Measurements from ENCODE around the gene ORAI2.
"Not testable (repeated sequence)": the region's sequence is repeated elsewhere in the genome, so short reads cannot be mapped to it uniquely, and the experiment has no call there.

The ORAI2 gene

GRCh38 chr7:102472126-102473041 is 39.0 kb downstream of the ORAI2 start:
- DNase-seq: no peak

- DNase-seq: no peak
Measured at GRCh38 chr7:102473271-102473991, 40.1 kb downstream of the ORAI2 start.

GRCh38 chr7:102474116-102474515 is 40.7 kb downstream of the ORAI2 start:
- not testable (repeated sequence) for DNase-seq

GRCh38 chr7:102474736-102475435 is 41.5 kb downstream of the ORAI2 start:
- not testable (repeated sequence) for DNase-seq

GRCh38 chr7:102478314-102479208 is 45.2 kb downstream of the ORAI2 start, which contains the start of gene POLR2J:
POLR2J (minus strand) TSS chr7:102478922; CDS start chr7:102478860, 62 bp downstream.
- peak; percentile 77 for DNase-seq

- not testable (repeated sequence) for DNase-seq
Measured at GRCh38 chr7:102479209-102479584, 45.8 kb downstream of the ORAI2 start.

DNA sequence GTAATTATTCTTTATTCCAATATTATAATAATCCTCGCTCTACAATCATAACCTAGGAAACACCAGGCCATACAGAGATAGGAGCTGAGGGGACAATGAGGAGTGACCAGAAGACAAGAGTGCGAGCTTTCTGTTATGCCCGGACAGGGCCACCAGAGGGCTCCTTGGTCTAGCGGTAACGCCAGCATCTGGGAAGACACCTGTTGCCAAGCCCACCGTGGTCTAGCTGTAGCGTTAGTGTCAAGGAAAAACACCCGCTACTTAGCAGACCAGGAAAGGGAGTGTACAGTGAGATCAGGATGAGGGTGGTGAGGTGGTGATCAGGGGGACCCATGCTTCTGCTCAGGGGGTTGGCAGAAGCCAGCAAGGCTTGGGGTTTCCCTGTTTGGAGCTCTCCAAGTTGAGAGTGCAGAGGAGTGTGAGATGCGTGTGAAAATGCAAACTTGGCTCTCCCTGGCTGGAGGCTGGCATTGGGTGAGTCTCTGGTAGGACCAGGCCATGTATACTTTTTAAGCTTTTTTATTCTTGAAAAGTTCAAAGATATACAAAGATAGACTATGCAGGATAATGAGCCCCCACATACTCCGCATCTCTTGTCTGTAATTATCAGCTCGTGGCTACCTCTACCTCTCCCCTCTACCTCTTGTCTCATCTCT is 46.7 kb downstream of the ORAI2 start:
- not testable (repeated sequence) for DNase-seq

DNA sequence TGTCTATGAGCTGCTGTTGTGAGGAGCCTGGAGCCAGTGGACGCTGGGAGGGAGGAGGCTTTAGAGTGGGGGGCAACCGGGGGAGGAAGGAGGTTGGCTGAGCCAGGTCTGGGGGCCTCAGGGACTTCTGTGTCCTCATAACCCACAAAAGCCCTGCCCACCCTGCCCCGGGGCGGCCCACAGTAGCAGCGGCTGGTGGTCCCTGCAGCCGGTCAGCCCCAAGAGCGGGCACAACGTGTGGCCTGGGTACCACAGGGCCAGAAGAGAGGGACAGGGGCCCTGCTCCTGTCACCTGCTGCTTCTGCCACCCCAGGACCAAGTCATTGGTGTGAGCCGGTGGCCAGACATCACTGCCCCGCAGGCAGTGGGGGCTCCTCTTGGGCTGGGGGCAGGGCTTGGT is 48.6 kb downstream of the ORAI2 start:
- DNase-seq: not testable (repeated sequence)

DNA sequence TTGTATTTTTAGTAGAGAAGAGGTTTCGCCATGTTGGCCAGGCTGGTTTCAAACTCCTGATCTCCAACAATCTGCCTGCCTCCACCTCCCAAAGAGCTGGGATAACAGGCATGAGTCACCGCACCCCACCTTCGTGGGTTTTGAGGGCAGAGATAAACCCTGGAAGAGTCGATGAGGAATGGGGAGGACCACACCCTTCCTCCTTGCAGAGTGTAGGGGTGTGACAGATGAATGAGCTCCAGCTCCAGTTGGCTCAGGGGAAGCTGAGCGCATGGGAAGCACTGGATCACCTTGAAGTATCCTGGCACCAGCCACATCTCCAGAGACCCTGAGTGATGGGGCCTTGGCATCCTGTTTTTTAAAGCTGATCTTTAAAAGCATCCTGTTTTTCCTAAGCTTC is 50.9 kb downstream of the ORAI2 start:
- DNase-seq: not testable (repeated sequence)

DNA sequence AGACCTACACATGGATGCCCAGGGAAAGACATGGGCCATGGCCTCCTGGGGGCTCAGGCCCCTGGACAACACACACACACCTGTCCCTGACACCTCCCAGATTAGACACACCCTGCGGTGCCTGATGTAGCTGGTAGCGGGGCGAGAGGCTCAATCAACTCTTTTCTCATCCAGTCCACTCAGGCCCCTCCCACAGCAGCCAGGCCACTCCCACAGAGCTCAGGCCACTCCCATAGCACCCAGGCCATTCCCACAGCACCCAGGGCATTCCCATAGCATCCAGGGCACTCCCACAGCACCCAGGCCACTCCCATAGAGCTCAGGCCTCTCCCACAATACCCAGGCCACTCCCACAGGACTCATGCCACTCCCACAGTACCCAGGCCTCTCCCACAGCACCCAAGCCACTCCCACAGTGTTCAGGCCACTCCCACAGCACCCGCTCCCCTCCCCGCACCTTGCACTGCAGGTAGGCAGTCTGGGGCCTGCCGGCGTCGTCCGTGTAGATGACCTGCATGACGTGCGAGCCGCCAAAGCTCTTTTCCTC is 57.2 kb downstream of the ORAI2 start:
- not testable (repeated sequence) for DNase-seq

DNA sequence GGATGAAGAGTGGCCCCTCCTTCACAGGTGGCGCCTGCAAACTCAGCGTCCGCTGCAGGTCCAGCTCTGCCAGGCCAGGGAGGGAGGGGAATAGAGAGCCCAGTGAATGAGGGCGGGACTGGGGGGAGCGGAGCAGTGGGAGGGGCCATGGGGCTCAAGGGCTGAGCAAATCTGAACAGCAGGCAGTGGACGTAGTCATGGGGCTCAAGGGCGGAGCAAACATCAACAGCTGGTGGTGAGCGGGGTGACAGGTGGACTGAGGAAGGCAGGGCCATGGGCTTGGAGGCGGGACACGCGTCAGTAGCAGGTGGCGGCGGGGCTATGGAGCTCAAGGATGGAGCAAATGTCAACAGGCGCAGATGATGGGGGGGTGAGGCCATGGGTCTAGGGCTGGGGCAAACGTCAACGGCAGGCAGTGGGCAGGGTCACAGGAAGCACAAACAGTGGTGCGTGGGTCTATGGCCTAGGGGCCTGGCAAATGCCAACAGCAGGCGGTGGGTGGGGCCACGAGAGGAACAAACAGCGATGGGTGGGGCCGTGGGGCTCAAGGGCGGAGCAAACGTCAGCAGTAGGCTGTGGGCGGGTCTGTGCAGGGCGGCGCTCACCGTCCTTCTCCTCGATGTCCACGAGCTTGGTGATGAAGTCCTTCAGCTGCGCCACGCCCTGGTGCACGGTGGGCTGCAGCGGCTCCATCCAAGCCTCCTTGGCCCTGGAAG is 60.0 kb downstream of the ORAI2 start:
- not testable (repeated sequence) for DNase-seq

GRCh38 chr7:102494026-102494425 is 60.7 kb downstream of the ORAI2 start:
- DNase-seq: not testable (repeated sequence)

DNA sequence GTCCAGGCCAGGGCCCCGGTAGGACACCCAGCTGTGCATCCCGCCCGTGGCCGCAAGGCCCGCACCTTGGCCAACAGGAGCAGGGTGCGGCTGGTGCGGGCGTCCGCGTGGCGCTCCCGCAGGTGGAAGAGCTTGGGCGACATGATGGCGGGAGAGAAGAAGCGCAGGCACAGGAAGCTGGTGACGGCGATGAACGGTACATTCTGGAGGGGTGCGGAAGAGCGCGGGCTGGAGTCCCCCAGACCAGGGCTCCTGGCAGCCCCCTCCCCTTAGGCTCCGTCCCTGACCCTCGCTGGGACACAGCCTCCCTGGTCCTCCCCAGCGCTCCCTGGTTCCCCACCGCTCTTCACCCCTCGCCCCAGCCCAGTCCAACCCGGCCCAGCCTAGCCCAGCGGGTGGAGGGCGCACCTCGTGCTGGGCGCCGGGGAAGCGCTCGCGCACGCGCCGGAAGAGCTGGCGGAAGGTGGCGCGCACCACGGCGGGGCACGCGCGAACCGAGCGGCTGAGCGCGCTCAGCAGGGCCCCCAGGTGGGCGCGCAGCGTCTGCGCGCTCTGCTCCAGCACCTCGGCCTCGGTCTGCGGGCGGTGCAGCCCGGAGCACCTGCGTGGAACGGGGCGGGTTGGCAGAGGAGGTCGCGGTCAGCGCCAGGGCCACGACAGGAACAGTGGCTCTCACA is 61.2 kb downstream of the ORAI2 start:
- DNase-seq: not testable (repeated sequence)

- DNase-seq: not testable (repeated sequence)
Measured at GRCh38 chr7:102496861-102497260, 63.5 kb downstream of the ORAI2 start.

- not testable (repeated sequence) for DNase-seq
Measured at GRCh38 chr7:102497308-102497707, 63.9 kb downstream of the ORAI2 start.

- not testable (repeated sequence) for DNase-seq
Measured at GRCh38 chr7:102498321-102498720, 64.9 kb downstream of the ORAI2 start.

DNA sequence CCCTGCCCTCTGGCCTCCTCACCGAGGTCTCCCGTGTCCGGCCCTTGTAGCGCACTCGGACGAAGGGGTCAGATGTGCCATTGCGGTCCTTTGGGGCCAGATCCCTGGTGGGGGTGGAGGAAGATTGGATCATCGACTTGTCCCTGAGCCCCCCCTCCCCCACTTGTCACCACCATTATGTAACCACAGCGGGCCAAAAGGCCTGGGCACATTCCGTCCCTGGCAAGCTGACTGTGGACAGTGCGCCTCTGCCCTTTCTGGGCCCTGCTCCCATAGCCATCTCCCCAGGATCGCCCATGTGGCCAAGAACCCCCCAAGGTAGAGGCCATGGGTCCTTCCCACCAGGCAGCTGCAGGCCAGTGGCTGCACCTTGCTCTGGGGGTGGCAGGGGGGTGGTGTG is 69.8 kb downstream of the ORAI2 start:
- DNase-seq: not testable (repeated sequence)

DNA sequence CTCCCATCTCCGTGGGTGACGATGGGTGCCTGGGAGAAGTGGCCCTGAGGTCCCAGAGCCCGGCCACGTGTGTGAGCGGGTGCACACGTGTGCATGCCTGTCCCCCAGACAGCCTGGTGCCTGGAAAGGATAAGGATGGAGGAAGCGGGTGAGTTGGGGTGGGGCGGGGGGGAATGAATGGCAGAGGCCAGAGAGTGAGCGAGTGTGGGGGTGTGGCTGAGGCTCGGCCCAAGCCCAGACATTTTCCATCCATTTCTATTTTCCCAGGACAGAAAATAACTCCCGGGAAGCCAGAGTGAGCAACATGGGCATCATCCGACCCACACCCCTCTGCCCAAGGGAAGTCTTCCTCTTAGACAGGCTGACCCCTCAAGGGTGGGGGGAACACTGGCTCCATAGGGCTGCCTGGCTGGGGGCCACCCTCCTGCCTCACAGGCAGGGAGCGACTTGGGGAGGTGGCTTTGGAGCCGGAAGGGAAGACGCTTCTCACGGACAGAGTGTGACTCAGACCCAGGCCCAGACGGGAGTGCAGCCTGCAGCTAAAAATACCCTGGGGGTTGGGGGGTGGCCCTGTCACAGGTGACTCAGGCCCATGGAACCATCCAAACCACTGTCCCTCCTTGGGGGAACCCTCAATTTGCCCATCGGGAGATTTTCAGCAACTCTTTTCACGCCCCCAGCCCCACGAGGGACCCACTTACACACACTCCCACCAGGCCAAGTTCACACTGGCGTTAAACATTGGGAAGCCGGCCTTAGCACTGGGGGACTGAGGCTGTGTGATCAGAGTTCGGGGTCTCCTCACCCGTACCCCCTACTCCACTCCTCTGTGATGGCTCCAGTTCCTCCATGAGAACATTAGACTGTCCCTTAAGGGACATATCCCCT is 72.2 kb downstream of the ORAI2 start:
- not testable (repeated sequence) for DNase-seq

Measured in fibroblast of skin of right quadriceps (primary cell).